HG02970 (cell line): ENCODE results near the gene SLC13A3.
"Not testable (repeated sequence)": the region's sequence is repeated elsewhere in the genome, so short reads cannot be mapped to it uniquely, and the experiment has no call there.

Source experiments
- ATAC-seq: cut with Tn5 transposase; IDR thresholded peaks from one replicate; pipeline ENCODE4 v1.9.1; 2021; ENCODE audit warnings: mild to moderate bottlenecking, moderate library complexity, moderate number of reproducible peaks; ENCODE audit not compliant: unreplicated experiment, low FRiP score

The SLC13A3 gene

GRCh38 chr20:46682063-46682821, 31.0 kb upstream of the SLC13A3 start:
- ATAC-seq = no peak

- ATAC-seq = no peak
Measured at GRCh38 chr20:46681032-46681854, 30.0 kb upstream of the SLC13A3 start.

DNA sequence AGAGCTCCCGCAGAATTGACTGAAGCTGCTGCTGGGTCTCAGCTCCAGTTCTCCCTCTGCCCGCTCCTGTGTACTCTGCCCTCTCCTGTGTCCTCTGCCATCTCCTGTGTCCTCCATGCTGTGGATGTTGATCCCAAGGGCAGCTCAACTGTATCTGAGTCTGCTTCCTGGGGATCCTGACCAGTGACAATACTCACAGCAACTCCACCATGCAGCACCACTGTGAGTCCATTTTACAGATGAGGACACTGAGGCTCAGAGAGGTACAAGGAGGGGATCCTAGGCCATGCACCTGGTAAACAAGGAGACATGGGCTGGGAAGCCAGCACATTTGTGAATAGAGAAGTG, 29.4 kb upstream of the SLC13A3 start:
- no peak for ATAC-seq

DNA sequence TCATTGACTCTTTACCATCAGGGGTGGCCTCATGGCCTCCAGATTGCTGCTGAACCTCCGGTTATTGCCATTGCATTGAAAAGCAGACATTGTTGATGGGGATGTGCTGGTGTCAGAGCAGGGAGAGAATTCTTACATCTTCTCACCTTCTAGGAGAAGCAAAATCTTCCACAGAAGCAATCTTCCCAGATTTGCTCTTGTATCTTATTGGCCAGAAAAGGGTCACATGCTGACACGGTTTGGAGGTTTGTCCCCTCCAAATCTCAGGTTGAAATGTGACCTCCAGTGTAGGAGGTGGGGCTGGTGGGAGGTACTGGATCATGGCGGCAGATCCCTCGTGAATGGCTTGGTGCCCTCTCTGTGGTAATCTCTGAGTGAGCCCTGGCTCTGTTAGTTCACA, 27.3 kb upstream of the SLC13A3 start:
- ATAC-seq = no peak

GRCh38 chr20:46677608-46678007, 26.3 kb upstream of the SLC13A3 start:
- no peak for ATAC-seq

DNA sequence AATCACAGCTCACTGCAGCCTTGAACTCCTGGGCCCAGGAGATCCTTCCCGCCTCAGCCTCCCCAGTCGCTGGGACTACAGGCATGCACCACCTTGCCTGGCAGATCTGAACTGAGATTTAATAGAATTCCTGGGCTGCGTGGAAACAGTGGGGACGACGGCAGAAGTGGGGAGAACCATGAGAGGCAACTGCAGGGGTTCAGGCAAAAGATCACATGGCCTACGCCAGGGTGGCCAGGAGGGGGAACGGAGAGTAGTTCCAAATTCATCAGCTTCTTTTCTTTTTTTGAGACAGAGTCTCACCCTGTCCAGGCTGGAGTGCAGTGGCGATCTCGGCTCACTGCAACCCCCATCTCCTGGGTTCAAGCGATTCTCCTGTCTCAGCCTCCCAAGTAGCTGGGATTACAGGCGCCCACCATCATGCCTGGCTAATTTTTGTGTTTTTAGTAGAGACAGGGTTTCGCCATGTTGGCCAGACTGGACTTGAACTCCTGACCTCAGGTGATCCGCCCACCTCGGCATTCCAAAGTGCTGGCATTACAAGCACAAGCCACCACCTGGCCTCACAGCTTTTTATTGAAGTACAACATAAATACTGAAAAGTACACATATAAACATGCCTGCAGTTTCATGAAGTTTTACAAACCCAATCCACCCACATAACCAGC, 25.5 kb upstream of the SLC13A3 start:
- not testable (repeated sequence) for ATAC-seq

- no peak for ATAC-seq
Measured at GRCh38 chr20:46674253-46675083, 23.2 kb upstream of the SLC13A3 start.

- ATAC-seq = no peak
Measured at GRCh38 chr20:46673394-46674252, 22.4 kb upstream of the SLC13A3 start.

GRCh38 chr20:46672543-46673148, 21.4 kb upstream of the SLC13A3 start:
- no peak for ATAC-seq

GRCh38 chr20:46671866-46672542, 20.7 kb upstream of the SLC13A3 start:
- no peak for ATAC-seq

DNA sequence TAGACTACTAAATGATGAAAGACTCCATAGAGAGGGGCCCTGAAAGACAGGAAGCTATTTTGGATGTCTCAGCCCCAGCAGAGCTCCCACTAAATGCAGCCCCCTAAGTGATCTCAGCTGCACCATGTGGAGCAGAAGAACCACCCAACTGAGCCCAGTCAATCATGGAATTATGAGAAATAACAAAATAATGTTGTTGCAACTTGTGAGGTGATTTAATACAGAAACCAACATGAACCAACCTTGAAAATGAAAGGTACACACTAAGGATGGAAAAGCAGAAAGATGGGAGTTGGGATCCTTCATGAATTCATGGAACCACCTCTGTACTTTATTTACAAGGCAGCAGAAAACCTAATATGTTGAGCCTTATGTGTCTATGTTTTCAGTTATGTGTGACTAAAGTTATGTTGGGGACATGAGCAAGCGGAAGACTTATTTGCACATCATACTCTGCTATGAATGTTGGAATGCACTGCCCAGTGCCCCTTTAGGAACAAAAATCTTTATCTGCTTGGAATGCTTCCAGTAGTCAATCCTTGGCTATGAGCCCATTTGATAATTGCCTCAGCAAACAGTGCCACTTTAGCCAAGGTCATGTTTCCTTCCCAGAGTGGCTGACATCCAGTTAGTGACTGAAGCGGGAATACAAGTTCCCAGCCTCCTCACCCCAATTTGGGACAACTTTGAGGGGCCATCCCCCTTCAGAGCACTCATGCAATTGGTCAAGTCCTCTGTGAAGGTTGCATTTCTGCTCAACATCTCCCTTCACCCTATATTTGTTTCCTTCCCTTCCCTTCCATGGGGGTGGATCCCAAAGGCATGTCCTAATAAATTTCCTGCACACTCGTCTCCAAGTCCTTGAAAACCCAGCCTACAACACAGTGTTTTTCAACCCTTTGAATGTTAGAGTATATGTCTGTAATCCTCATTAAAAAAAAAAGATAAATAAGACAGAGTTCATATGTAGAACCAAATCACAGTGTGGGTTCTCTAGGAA, 19.6 kb upstream of the SLC13A3 start:
- no peak for ATAC-seq

- ATAC-seq = no peak
Measured at GRCh38 chr20:46670228-46670584, 18.9 kb upstream of the SLC13A3 start.

DNA sequence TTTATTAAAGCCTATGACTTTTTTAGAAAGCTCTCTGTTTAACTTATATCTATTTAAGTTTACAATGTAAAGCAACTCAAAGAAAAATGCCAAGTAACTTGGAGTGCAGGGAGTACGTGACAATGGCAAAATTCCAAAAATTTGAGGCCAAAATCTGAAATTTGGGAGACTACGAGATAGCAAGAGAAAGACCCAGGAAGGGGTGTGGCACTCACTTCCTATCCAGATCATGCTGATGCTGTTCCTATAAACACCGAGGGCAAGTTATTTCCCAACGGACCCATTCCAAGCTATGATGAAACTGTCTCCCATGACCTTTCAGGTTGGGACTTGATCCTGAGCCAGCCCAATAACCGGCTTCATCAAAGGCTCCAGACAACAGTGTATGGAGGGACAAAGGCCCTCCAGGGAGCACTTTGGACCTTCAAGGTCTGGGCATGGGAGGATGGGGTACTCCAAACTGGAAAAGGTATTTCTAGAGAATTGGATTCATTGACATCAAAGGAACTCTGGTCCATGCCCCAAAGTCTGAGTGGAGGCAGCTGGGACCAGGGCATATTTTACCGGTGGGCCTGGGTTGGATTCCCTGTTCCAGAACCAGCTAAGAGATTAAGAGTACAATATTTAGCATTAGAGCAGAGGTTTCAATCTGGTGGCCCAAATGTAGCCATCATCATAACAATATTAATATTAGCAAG, 15.7 kb upstream of the SLC13A3 start:
- no peak for ATAC-seq

DNA sequence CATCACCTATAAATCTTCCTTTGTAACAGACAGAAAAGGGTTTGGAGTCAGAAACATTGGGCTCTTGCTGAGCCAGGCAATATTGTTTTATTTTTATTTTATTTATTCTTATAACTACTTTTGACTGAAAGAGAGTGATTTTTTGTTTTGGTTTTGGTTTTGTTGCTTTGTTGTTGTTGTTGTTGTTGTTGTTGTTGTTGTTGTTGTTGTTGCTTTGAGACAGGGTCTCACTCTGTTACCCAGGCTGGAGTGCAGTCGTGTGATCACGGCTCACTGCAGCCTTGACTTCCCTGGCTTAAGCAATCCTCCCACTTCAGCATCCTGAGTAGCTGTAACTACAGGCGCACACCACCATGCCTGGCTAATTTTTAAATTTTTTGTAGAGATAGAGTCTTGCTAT, 15.0 kb upstream of the SLC13A3 start:
- ATAC-seq = no peak

DNA sequence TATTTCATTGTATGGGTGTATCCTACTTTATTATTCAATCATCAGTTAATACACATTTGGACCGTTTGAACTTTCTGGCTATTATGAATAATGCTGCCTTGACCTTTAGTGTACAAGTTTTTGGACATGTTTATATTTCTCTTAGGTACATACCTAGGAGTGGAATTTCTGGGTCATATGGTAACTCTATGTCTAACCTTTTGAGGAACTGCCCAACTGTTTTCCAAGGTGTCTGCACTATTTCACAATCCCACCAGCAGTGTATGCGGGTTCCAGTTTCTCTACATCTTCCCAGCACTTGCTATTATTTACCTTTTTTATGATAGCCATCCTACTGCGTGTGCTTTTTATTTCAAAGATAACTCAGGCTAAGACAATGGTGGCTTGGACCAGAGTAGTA, 14.3 kb upstream of the SLC13A3 start:
- no peak for ATAC-seq

DNA sequence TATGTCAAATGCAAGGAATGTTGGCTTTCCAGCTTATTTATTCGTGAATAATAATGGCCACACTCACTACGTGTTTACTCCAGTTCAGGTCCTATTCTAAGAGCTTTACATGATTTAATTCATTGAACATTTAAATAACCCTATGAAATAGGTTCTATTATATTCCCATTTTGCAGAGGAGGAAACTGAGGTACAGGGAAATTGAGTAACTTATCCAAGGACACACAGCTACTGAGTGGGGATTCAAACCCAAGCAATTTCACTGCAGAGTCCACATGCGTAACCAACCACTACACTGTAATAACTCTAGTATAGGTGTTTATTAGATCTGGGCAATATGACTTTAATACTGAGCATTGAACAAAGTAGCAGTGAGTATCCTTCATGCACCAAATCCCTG, 12.3 kb upstream of the SLC13A3 start:
- ATAC-seq = no peak

GRCh38 chr20:46661659-46662058, 10.4 kb upstream of the SLC13A3 start:
- no peak for ATAC-seq
